Measurements from ENCODE around the gene STK33. TPM values are rescaled to one million over a fixed set of nuclear protein-coding genes. Genes with fewer than 3 reads are reported as not detected.

STK33 gene
- total and polyA plus RNA-seq, 2 of the 13 experiments (the other 11 are each of a cell fraction or from before 2014, with no cell fraction given), result 2.7 to 12.6 TPM

DNA sequence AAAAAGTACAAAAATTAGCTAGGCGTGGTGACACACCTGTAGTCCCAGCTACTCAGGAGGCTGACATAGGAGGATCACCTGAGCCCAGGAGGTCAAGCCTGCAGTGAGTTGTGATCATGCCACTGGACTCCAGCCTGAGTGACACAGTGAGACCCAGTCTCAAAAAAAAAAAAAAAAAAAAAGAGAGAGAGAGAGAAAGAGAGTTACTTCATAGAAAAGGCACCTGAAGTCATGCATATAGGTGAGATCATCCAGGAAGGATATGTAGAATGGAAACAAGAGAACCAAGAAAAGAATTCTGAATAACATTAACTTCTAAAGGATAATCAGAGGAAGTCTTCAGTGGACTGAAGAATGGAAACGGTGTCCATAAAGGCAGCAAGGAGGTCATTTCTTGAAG is 106.8 kb downstream of the STK33 start:
- Histone ChIP-seq H3K27ac (ENCODE audit: extremely low read length, insufficient read depth, low read length) (no peak overlapping the region), H3K4me2 (ENCODE audit: low read depth, low read length) (no peak overlapping the region), H3K79me2 (ENCODE audit: insufficient read depth, low read length) (no peaks in the 10 kb centered on the region), H3K27me3 (ENCODE audit: control insufficient read depth in 1 of 2, insufficient read depth in 2 of 2, low read length in 2 of 2) (no peaks in the 10 kb centered on the region), H4K20me1 (ENCODE audit: insufficient read depth, low read length) (no peaks in the 10 kb centered on the region), H2AFZ (ENCODE audit: low read length) (no peak overlapping the region), H3K9me3 (ENCODE audit: low read length) (no peaks in the 10 kb centered on the region), H3K36me3 (replicated peaks in 1 of 2; ENCODE audit: control insufficient read depth in 1 of 2, insufficient read depth in 2 of 2, low read length in 2 of 2) (no peaks in the 10 kb centered on the region), H3K4me3 (replicated peaks in 1 of 3; ENCODE audit: insufficient read depth in 1 of 3, low read depth in 2 of 3, low read length in 3 of 3) (no peak overlapping the region), H3K4me1 (ENCODE audit: insufficient read depth, low read length) (no peaks in the 10 kb centered on the region), H3K9ac (ENCODE audit: insufficient read depth, low read depth, low read length) (no peak overlapping the region)
- intact Hi-C loops (cut with micrococcal nuclease; ENCODE audit: unreplicated experiment), result no loop called here
- ChIA-PET CTCF (ENCODE audit: low intra/inter-chr PET ratio, low total read pairs) (no interaction called here), POLR2A (no interaction called here)
- DNase-seq (ENCODE audit: low spot score) (no peak), ATAC-seq (no peak), FAIRE-seq (no peak)
- no TSS peak for BruUV-seq (replicated peaks)
- in situ Hi-C loops (cut with HindIII; ENCODE audit: extremely low pct_ligation_motif_present, low pct_unique_long_range_greater_than_20kb), result no loop called here
- WGBS (ENCODE audit: low lambda C conversion rate), result 28% methylated on average over 2 of the region's 2 CpGs
- TF ChIP-seq HNF4G (IDR thresholded peaks at IDR 0.05; ENCODE audit: borderline replicate concordance, low read depth, low read length), result no peak
- TF ChIP-seq HNF4G (CRISPR knock-in tag; IDR thresholded peaks at IDR 0.05; ENCODE audit: borderline replicate concordance, low read depth), result no peak
- no peak for TF ChIP-seq NFKB2 (CRISPR knock-in tag; IDR thresholded peaks at IDR 0.05; ENCODE audit: borderline replicate concordance)
- TF ChIP-seq HOXD1 (CRISPR knock-in tag; IDR thresholded peaks at IDR 0.05), result no peak
- TF ChIP-seq PPARG (CRISPR knock-in tag; conservative IDR thresholded peaks at IDR 0.05), result no peak
- TF ChIP-seq ZNF451 (CRISPR knock-in tag; IDR thresholded peaks at IDR 0.05), result no peak
- TF ChIP-seq XRCC5 (optimal IDR thresholded peaks at IDR 0.05; ENCODE audit: low read length), result no peak
- no peak for TF ChIP-seq ZBTB8A (CRISPR knock-in tag; IDR thresholded peaks at IDR 0.05; ENCODE audit: borderline replicate concordance, low read depth)

- Histone ChIP-seq H3K27ac (ENCODE audit: extremely low read length, insufficient read depth, low read length) (no peak overlapping the region), H4K20me1 (ENCODE audit: insufficient read depth, low read length) (no peaks in the 10 kb centered on the region), H3K4me2 (ENCODE audit: low read depth, low read length) (no peak overlapping the region), H3K9ac (ENCODE audit: insufficient read depth, low read depth, low read length) (no peak overlapping the region), H3K4me1 (ENCODE audit: insufficient read depth, low read length) (no peaks in the 10 kb centered on the region), H2AFZ (ENCODE audit: low read length) (no peak overlapping the region), H3K9me3 (ENCODE audit: low read length) (no peaks in the 10 kb centered on the region), H3K79me2 (ENCODE audit: insufficient read depth, low read length) (no peaks in the 10 kb centered on the region), H3K27me3 (ENCODE audit: control insufficient read depth in 1 of 2, insufficient read depth in 2 of 2, low read length in 2 of 2) (no peaks in the 10 kb centered on the region), H3K4me3 (replicated peaks in 1 of 3; ENCODE audit: insufficient read depth in 1 of 3, low read depth in 2 of 3, low read length in 3 of 3) (no peak overlapping the region), H3K36me3 (replicated peaks in 1 of 2; ENCODE audit: control insufficient read depth in 1 of 2, insufficient read depth in 2 of 2, low read length in 2 of 2) (no peaks in the 10 kb centered on the region)
- BruUV-seq (replicated peaks), result no TSS peak
- DNase-seq (ENCODE audit: low spot score), result no peak
- WGBS (ENCODE audit: low lambda C conversion rate), result 29% methylated on average over 3 of the region's 3 CpGs
- in situ Hi-C loops (cut with HindIII; ENCODE audit: extremely low pct_ligation_motif_present, low pct_unique_long_range_greater_than_20kb) (no loop called here), intact Hi-C loops (cut with micrococcal nuclease; ENCODE audit: unreplicated experiment) (no loop called here)
- no peak for FAIRE-seq
- TF ChIP-seq HCFC1 (IDR thresholded peaks at IDR 0.05; ENCODE audit: low read depth, low read length) (no peak), AHR (CRISPR knock-in tag; IDR thresholded peaks at IDR 0.05) (no peak), FLYWCH1 (CRISPR knock-in tag; IDR thresholded peaks at IDR 0.05) (no peak), ZFP36 (IDR thresholded peaks at IDR 0.05; ENCODE audit: borderline replicate concordance, low read depth, low read length, partially characterized antibody) (no peak), NR2F1 (CRISPR knock-in tag; IDR thresholded peaks at IDR 0.05) (no peak)
- TF ChIP-seq, protein P1, sequence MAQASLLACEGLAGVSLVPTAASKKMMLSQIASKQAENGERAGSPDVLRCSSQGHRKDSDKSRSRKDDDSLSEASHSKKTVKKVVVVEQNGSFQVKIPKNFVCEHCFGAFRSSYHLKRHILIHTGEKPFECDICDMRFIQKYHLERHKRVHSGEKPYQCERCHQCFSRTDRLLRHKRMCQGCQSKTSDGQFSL (CRISPR knock-in tag; IDR thresholded peaks at IDR 0.05), result no peak
- TF ChIP-seq, protein P2, sequence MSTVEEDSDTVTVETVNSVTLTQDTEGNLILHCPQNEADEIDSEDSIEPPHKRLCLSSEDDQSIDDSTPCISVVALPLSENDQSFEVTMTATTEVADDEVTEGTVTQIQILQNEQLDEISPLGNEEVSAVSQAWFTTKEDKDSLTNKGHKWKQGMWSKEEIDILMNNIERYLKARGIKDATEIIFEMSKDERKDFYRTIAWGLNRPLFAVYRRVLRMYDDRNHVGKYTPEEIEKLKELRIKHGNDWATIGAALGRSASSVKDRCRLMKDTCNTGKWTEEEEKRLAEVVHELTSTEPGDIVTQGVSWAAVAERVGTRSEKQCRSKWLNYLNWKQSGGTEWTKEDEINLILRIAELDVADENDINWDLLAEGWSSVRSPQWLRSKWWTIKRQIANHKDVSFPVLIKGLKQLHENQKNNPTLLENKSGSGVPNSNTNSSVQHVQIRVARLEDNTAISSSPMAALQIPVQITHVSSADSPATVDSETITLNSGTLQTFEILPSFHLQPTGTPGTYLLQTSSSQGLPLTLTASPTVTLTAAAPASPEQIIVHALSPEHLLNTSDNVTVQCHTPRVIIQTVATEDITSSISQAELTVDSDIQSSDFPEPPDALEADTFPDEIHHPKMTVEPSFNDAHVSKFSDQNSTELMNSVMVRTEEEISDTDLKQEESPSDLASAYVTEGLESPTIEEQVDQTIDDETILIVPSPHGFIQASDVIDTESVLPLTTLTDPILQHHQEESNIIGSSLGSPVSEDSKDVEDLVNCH (CRISPR knock-in tag; IDR thresholded peaks at IDR 0.05), result no peak
- TF ChIP-seq, protein P3, sequence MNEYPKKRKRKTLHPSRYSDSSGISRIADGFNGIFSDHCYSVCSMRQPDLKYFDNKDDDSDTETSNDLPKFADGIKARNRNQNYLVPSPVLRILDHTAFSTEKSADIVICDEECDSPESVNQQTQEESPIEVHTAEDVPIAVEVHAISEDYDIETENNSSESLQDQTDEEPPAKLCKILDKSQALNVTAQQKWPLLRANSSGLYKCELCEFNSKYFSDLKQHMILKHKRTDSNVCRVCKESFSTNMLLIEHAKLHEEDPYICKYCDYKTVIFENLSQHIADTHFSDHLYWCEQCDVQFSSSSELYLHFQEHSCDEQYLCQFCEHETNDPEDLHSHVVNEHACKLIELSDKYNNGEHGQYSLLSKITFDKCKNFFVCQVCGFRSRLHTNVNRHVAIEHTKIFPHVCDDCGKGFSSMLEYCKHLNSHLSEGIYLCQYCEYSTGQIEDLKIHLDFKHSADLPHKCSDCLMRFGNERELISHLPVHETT (CRISPR knock-in tag; conservative IDR thresholded peaks at IDR 0.05), result no peak
- ATAC-seq, result no peak
- ChIA-PET CTCF (ENCODE audit: low intra/inter-chr PET ratio, low total read pairs) (no interaction called here), POLR2A (no interaction called here)
Measured at GRCh38 chr11:8484251-8484650, 109.8 kb downstream of the STK33 start.
